CD14-positive monocyte (primary cell): ENCODE measurements around the gene SLC24A3. TPM values are rescaled to one million over a fixed set of nuclear protein-coding genes. Genes with fewer than 3 reads are reported as not detected.

Experiments
- DNase-seq, 3 donors: peaks; one replicate each; pipeline ENCODE4 v3.0.0-alpha.2; 2011 to 2022
- H2AFZ ChIP-seq: 2 replicates; pipeline ENCODE4 v1.6.0; 2012; ENCODE audit warnings: mild to moderate bottlenecking, low read depth, low read length, inconsistent platforms; ENCODE audit not compliant: insufficient read depth, poor library complexity, severe bottlenecking
- H3K27ac ChIP-seq, 2 donors: 1 replicate in 1 of 2; 2 replicates in 1 of 2; pipeline ENCODE4 v1.5.1; 2012 to 2013; ENCODE audit warnings: low read length in 2 of 2, control low read depth in 1 of 2, inconsistent platforms in 1 of 2, low read depth in 1 of 2, mild to moderate bottlenecking in 1 of 2
- H3K27me3 ChIP-seq, 2 donors: one replicate each; pipeline versions ENCODE4 v1.6.0 to v1.6.1; 2011 to 2013; ENCODE audit warnings: low read length in 2 of 2; ENCODE audit not compliant: control insufficient read depth in 2 of 2, insufficient read depth in 2 of 2
- H3K36me3 ChIP-seq, 2 donors: replicated peaks in 1 of 2; 1 replicate in 1 of 2; 2 replicates in 1 of 2; pipeline versions ENCODE4 v1.5.1 to v1.6.1; 2012 to 2013; ENCODE audit warnings: low read length in 2 of 2, control low read depth in 1 of 2, inconsistent platforms in 1 of 2, mild to moderate bottlenecking in 1 of 2; ENCODE audit not compliant: insufficient read depth in 2 of 2, control insufficient read depth in 1 of 2
- H3K4me1 ChIP-seq, 2 donors: 1 replicate in 1 of 2; 2 replicates in 1 of 2; pipeline versions ENCODE4 v1.5.1 to v1.6.1; 2012 to 2013; ENCODE audit warnings: low read length in 2 of 2, control low read depth in 1 of 2, inconsistent platforms in 1 of 2, mild to moderate bottlenecking in 1 of 2, moderate library complexity in 1 of 2; ENCODE audit not compliant: insufficient read depth in 2 of 2, control insufficient read depth in 1 of 2
- H3K4me2 ChIP-seq: replicated peaks from 2 replicates; pipeline ENCODE3; 2012; ENCODE audit warnings: low read length, moderate library complexity, mild to moderate bottlenecking; ENCODE audit not compliant: poor library complexity, severe bottlenecking; ENCODE audit errors: extremely low read depth
- H3K4me3 ChIP-seq, 3 experiments: fragments of 200-600 bp in 1 of 3; sonication (generic) in 1 of 3; replicated peaks in 1 of 3; 1 replicate in 2 of 3; 2 replicates in 1 of 3; pipeline ENCODE4 v1.5.1; 2011 to 2013; ENCODE audit warnings: low read length in 3 of 3, mild to moderate bottlenecking in 3 of 3, control low read depth in 2 of 3, low read depth in 2 of 3, inconsistent platforms in 1 of 3, moderate library complexity in 1 of 3
- H3K79me2 ChIP-seq: 2 replicates; pipeline ENCODE4 v1.6.0; 2012; ENCODE audit warnings: mild to moderate bottlenecking, control low read depth, inconsistent platforms, low read length, moderate library complexity; ENCODE audit not compliant: insufficient read depth
- H3K9ac ChIP-seq: 2 replicates; pipeline ENCODE4 v1.6.0; 2017; ENCODE audit warnings: low read length, mild to moderate bottlenecking; ENCODE audit not compliant: insufficient read depth, poor library complexity, severe bottlenecking
- H3K9me3 ChIP-seq, 2 donors: replicated peaks in 1 of 2; 1 replicate in 1 of 2; 2 replicates in 1 of 2; pipeline versions ENCODE4 v1.5.1 to v1.6.1; 2012 to 2013; ENCODE audit warnings: low read length in 2 of 2, control low read depth in 1 of 2; ENCODE audit not compliant: control insufficient read depth in 1 of 2, insufficient read depth in 1 of 2
- H4K20me1 ChIP-seq: 2 replicates; pipeline ENCODE4 v1.6.0; 2012; ENCODE audit warnings: mild to moderate bottlenecking, low read length, control low read depth, moderate library complexity; ENCODE audit not compliant: insufficient read depth
- H3K27ac Mint-ChIP-seq, 7 donors: one replicate each; pipeline ENCODE4 v1.8.0; 2020; ENCODE audit warnings: mild to moderate bottlenecking in 7 of 7, mixed read lengths in 7 of 7, moderate library complexity in 6 of 7, inconsistent platforms in 2 of 7
- H3K27me3 Mint-ChIP-seq, 3 donors: one replicate each; pipeline ENCODE4 v1.8.0; 2021 to 2022; ENCODE audit warnings: low read depth in 3 of 3, mild to moderate bottlenecking in 3 of 3, mixed read lengths in 3 of 3, moderate library complexity in 3 of 3, inconsistent platforms in 1 of 3
- H3K36me3 Mint-ChIP-seq, 2 donors: one replicate each; pipeline ENCODE4 v1.8.0; 2020; ENCODE audit warnings: mixed read lengths in 2 of 2, inconsistent platforms in 1 of 2, mild to moderate bottlenecking in 1 of 2
- H3K4me1 Mint-ChIP-seq: one replicate; pipeline ENCODE4 v1.8.0; 2020; ENCODE audit warnings: mild to moderate bottlenecking, mixed read lengths
- H3K4me3 Mint-ChIP-seq, 2 donors: one replicate each; pipeline ENCODE4 v1.8.0; 2020; ENCODE audit warnings: mild to moderate bottlenecking in 2 of 2, mixed read lengths in 2 of 2, moderate library complexity in 1 of 2
- H3K9me3 Mint-ChIP-seq, 7 donors: one replicate each; pipeline ENCODE4 v1.8.0; 2020 to 2022; ENCODE audit warnings: mixed read lengths in 7 of 7, mild to moderate bottlenecking in 6 of 7, moderate library complexity in 6 of 7, inconsistent platforms in 2 of 7
- CTCF ChIP-seq: fragments of 200-600 bp; IDR thresholded peaks from one replicate; pipeline ENCODE4 v1.8.0; 2022; ENCODE audit warnings: antibody characterized with exemption, mild to moderate bottlenecking
- WGBS: methylation state at CpG from one replicate; pipeline ENCODE4 v1.1.5; 2013; ENCODE audit warnings: missing lambda C conversion rate; ENCODE audit not compliant: insufficient coverage; 5-methylcytosine and 5-hydroxymethylcytosine counted together
- intact Hi-C, 2 donors: fragments of 100-400 bp; cut with micrococcal nuclease; formaldehyde crosslinking; loops; one replicate each; pipeline versions ENCODE4 v1.15.0 to v1.15.1; 2023
- polyA plus RNA-seq, 3 donors: library from polyadenylated mRNA; depleted of rRNA in 1 of 3; unstranded in 2 of 3; stranded (reverse) in 1 of 3; fragments of 300-500 nt in 2 of 3; fragments of >200 nt in 1 of 3; fragmentation: Illumina TruSeq in 2 of 3; gene quantifications; 1 replicate in 2 of 3; 2 replicates in 1 of 3; pipeline ENCODE4 v1.2.3, GENCODE V29; 2012 to 2021

Gene SLC24A3
- polyA plus RNA-seq, 3 donors = 0.04 to 0.08 TPM; not detected in 1

GRCh38 chr20:19564261-19564660, 351.8 kb downstream of the SLC24A3 start:
- H3K27me3 ChIP-seq = no peaks in the 10 kb centered on the region
- peaks cover 2 to 5% (median 4%) of the 10 kb centered on the region in 3 donors for H3K27me3 Mint-ChIP-seq
- peaks cover 0 to 5% (median under 1%) of the 10 kb centered on the region in 7 donors for H3K9me3 Mint-ChIP-seq
- no peaks in the 10 kb centered on the region for H3K79me2 ChIP-seq
- no peak overlapping the region for H3K4me2 ChIP-seq
- no peaks in the 10 kb centered on the region for H3K4me1 ChIP-seq
- no peak overlapping the region for H3K9ac ChIP-seq
- no peaks in the 10 kb centered on the region for H3K36me3 Mint-ChIP-seq
- TF ChIP-seq CTCF = no peak
- no peak overlapping the region for H3K27ac ChIP-seq
- peaks cover 0 to under 1% of the 10 kb centered on the region in 2 donors for H3K9me3 ChIP-seq
- H3K27ac Mint-ChIP-seq = no peak overlapping the region
- WGBS = 98% methylated on average over 3 of the region's 3 CpGs
- H3K4me1 Mint-ChIP-seq = no peaks in the 10 kb centered on the region
- H4K20me1 ChIP-seq = no peaks in the 10 kb centered on the region
- intact Hi-C loops = no loop called here
- H3K36me3 ChIP-seq = no peaks in the 10 kb centered on the region
- no peak overlapping the region for H2AFZ ChIP-seq
- no peak overlapping the region for H3K4me3 Mint-ChIP-seq
- no peak for DNase-seq
- no peak overlapping the region for H3K4me3 ChIP-seq

GRCh38 chr20:19565736-19566135, 353.3 kb downstream of the SLC24A3 start:
- Mint-ChIP-seq H3K36me3 (no peaks in the 10 kb centered on the region), H3K9me3 (peaks cover 10 to 16% (median 13%) of the 10 kb centered on the region in 7 donors), H3K4me3 (no peak overlapping the region), H3K4me1 (no peaks in the 10 kb centered on the region), H3K27ac (no peak overlapping the region), H3K27me3 (peaks cover 2 to 5% (median 2%) of the 10 kb centered on the region in 3 donors)
- no peak for DNase-seq
- Histone ChIP-seq H3K9ac (no peak overlapping the region), H2AFZ (no peak overlapping the region), H3K36me3 (no peaks in the 10 kb centered on the region), H4K20me1 (no peaks in the 10 kb centered on the region), H3K27me3 (no peaks in the 10 kb centered on the region), H3K27ac (no peak overlapping the region), H3K4me3 (no peak overlapping the region), H3K4me2 (no peak overlapping the region), H3K79me2 (no peaks in the 10 kb centered on the region), H3K4me1 (no peaks in the 10 kb centered on the region), H3K9me3 (peaks cover 6 to 12% of the 10 kb centered on the region in 2 donors)
- TF ChIP-seq CTCF = no peak
- no CpG with 5 or more reads among the region's 2 CpGs for WGBS
- intact Hi-C loops = no loop called here
